Measurements from ENCODE around the gene NIN. TPM values are rescaled to one million over a fixed set of nuclear protein-coding genes. Genes with fewer than 3 reads are reported as not detected.

NIN gene
- total RNA-seq, 1 experiment from 2014 or later, result 37.1 TPM

DNA sequence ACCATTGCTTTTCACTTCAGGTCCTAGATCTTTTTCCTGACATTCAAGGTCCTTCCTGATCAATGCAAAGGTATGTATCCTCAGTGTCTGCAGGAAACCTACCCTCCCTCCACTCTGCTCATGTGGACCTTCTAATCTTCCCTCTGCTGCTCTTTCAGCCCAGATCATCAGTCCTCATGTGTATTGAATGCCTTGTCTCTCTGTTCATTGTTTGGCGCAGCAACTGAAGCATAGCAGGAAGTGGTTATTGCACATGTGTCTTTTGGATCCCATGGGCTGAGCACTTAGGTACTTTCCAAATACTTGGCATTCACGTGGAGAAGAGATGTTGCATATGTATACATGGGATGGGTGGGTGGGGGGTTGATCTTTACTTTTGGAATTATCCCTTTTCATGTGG lies 4.3 kb upstream of the NIN start:
- POLR2A ChIA-PET, result no interaction called here
- TF ChIP-seq, protein P1, sequence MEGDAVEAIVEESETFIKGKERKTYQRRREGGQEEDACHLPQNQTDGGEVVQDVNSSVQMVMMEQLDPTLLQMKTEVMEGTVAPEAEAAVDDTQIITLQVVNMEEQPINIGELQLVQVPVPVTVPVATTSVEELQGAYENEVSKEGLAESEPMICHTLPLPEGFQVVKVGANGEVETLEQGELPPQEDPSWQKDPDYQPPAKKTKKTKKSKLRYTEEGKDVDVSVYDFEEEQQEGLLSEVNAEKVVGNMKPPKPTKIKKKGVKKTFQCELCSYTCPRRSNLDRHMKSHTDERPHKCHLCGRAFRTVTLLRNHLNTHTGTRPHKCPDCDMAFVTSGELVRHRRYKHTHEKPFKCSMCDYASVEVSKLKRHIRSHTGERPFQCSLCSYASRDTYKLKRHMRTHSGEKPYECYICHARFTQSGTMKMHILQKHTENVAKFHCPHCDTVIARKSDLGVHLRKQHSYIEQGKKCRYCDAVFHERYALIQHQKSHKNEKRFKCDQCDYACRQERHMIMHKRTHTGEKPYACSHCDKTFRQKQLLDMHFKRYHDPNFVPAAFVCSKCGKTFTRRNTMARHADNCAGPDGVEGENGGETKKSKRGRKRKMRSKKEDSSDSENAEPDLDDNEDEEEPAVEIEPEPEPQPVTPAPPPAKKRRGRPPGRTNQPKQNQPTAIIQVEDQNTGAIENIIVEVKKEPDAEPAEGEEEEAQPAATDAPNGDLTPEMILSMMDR (IDR thresholded peaks at IDR 0.05), result no peak
- TF ChIP-seq REST (IDR thresholded peaks at IDR 0.05; ENCODE audit: insufficient read depth in 1 of 2, low read depth in 2 of 2, low read length in 1 of 2), result no peak
- no peak for TF ChIP-seq SIN3A (IDR thresholded peaks at IDR 0.05; ENCODE audit: borderline replicate concordance, insufficient read depth, low read depth, low read length)
- no peak for TF ChIP-seq TCF7L2 (IDR thresholded peaks at IDR 0.05; ENCODE audit: low read depth, low read length)
- TF ChIP-seq POLR2AphosphoS5 (IDR thresholded peaks at IDR 0.05; ENCODE audit: low read depth, low read length), result no peak
- BruUV-seq (replicated peaks), result no TSS peak
- no peaks in the 10 kb centered on the region for H3K9me3 ChIP-seq (ENCODE audit: control insufficient read depth, insufficient read depth, low read depth, low read length)
- CTCF ChIA-PET, result no interaction called here
- ATAC-seq (no peak), DNase-seq (ENCODE audit: low read depth, low spot score) (no peak)
- H3K36me3 ChIP-seq (ENCODE audit: control insufficient read depth, insufficient read depth, low read length), result no peaks in the 10 kb centered on the region
- no peak overlapping the region for H3K4me3 ChIP-seq (ENCODE audit: low read depth in 2 of 2, low read length in 2 of 2)
- H3K27ac ChIP-seq (ENCODE audit: low read length), result no peak overlapping the region
- in situ Hi-C loops (cut with HindIII; ENCODE audit: low pct_unique_long_range_greater_than_20kb, low sequenced_read_pairs), result no loop called here
- no peaks in the 10 kb centered on the region for H3K27me3 ChIP-seq (ENCODE audit: control insufficient read depth, insufficient read depth, low read length)
- H3K4me1 ChIP-seq (ENCODE audit: control insufficient read depth, insufficient read depth, low read length), result 0 out of 2 replicates have a peak, but pooled peaks cover 3% of the 10 kb centered on the region
- intact Hi-C loops (cut with micrococcal nuclease; ENCODE audit: unreplicated experiment), result no loop called here

DNA sequence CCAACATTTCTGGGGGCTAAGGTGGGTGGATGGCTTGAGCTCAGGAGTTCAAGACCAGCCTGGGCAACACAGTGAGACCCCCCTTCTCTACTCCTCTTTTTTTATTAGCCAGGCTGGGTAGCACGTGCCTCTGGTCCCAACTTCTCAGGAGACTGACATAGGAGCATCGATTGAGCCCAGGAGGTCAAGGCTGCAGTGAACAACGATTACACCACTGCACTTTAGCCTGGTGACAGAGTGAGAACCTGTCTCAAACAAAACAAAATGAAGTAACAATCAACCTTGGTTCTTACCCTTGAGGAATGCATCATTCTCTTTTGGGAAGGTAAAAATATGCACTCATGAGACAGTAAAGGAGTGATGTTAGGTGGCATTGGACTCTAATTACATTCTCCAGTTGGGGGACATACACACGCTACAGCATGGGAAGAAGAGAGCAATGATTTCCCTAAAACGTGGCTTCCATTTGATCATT lies 3.9 kb upstream of the NIN start:
- intact Hi-C loops (cut with micrococcal nuclease; ENCODE audit: unreplicated experiment), result no loop called here
- POLR2A ChIA-PET, result no interaction called here
- in situ Hi-C loops (cut with HindIII; ENCODE audit: low pct_unique_long_range_greater_than_20kb, low sequenced_read_pairs), result no loop called here
- ATAC-seq (no peak), DNase-seq (ENCODE audit: low read depth, low spot score) (no peak)
- BruUV-seq (replicated peaks), result no TSS peak
- Histone ChIP-seq H3K9me3 (ENCODE audit: control insufficient read depth, insufficient read depth, low read depth, low read length) (no peaks in the 10 kb centered on the region), H3K27me3 (ENCODE audit: control insufficient read depth, insufficient read depth, low read length) (no peaks in the 10 kb centered on the region), H3K36me3 (ENCODE audit: control insufficient read depth, insufficient read depth, low read length) (no peaks in the 10 kb centered on the region), H3K27ac (ENCODE audit: low read length) (no peak overlapping the region), H3K4me3 (ENCODE audit: low read depth in 2 of 2, low read length in 2 of 2) (no peak overlapping the region), H3K4me1 (ENCODE audit: control insufficient read depth, insufficient read depth, low read length) (0 out of 2 replicates have a peak, but pooled peaks cover 3% of the 10 kb centered on the region)
- TF ChIP-seq REST (IDR thresholded peaks at IDR 0.05; ENCODE audit: insufficient read depth in 1 of 2, low read depth in 2 of 2, low read length in 1 of 2) (no peak), POLR2AphosphoS5 (IDR thresholded peaks at IDR 0.05; ENCODE audit: low read depth, low read length) (no peak), TCF7L2 (IDR thresholded peaks at IDR 0.05; ENCODE audit: low read depth, low read length) (no peak), SIN3A (IDR thresholded peaks at IDR 0.05; ENCODE audit: borderline replicate concordance, insufficient read depth, low read depth, low read length) (no peak)
- TF ChIP-seq, protein P1 (IDR thresholded peaks at IDR 0.05), result no peak
- CTCF ChIA-PET, result no interaction called here
